Pancreas (tissue), 10 donors: ENCODE data around the gene ABR. TPM values are rescaled to one million over a fixed set of nuclear protein-coding genes. Genes with fewer than 3 reads are reported as not detected.

Source experiments
- ATAC-seq, 4 donors: fragments of 200-7000 bp; cut with Tn5 transposase; one replicate each; pipeline versions ENCODE4 v1.8.0 to v1.9.1; 2020; ENCODE audit warnings: mild to moderate bottlenecking in 4 of 4, moderate library complexity in 4 of 4
- DNase-seq, 6 donors: peaks; one replicate each; pipeline ENCODE4 v3.0.0-alpha.2; 2020
- FAIRE-seq: peaks from 2 replicates; lab custom pipeline; 2012; peaks lifted over from hg19 to GRCh38; lab: Jason Lieb, UNC
- H3K27ac ChIP-seq, 4 donors: fragments of 200-600 bp; sonication (generic); 1 replicate in 3 of 4; 2 replicates in 1 of 4; pipeline versions ENCODE4 v1.5.0 to v1.8.0; 2020
- H3K27me3 ChIP-seq, 4 donors: fragments of 200-600 bp; one replicate each; pipeline ENCODE4 v1.8.0; 2021
- H3K36me3 ChIP-seq, 3 donors: fragments of 200-600 bp; sonication (generic) in 1 of 3; one replicate each; pipeline versions ENCODE4 v1.5.0 to v1.8.0; 2020 to 2021
- H3K4me1 ChIP-seq, 3 donors: fragments of 200-600 bp; one replicate each; pipeline ENCODE4 v1.8.0; 2021
- H3K4me3 ChIP-seq, 4 donors: fragments of 200-600 bp; sonication (generic) in 2 of 4; one replicate each; pipeline versions ENCODE4 v1.5.0 to v1.8.0; 2020 to 2021
- H3K9me3 ChIP-seq, 4 donors: fragments of 200-600 bp; one replicate each; pipeline ENCODE4 v1.8.0; 2021
- WGBS, 2 donors: extraction: QIAGEN DNeasy Blood & Tissue Kit; methylation state at CpG; one replicate each; pipeline ENCODE4 v1.1.7; 2013; 5-methylcytosine and 5-hydroxymethylcytosine counted together
- intact Hi-C, 3 donors: fragments of 100-400 bp; cut with DNase I; formaldehyde crosslinking; loops; one replicate each; pipeline versions ENCODE4 v1.11.1 to v1.14.2; 2022
- microRNA-seq, 2 donors: library from miRNA; unstranded; fragments of <30 nt; microRNA quantifications; one replicate each; pipeline versions ENCODE4 to v1.1.0, GENCODE V29; 2019 to 2020
- polyA plus RNA-seq, 2 donors: library from polyadenylated mRNA; stranded (reverse); fragments of 200-250 nt; gene quantifications; one replicate each; pipeline ENCODE4 v1.2.3, GENCODE V29; 2013
- total RNA-seq, 6 donors: library from RNA; stranded (reverse); fragmentation: NEBNext Ultra II Directional in 4 of 6; extraction: Animal tissue kit (Norgen Biotek cat#: 25700) in 4 of 6; gene quantifications; one replicate each; pipeline versions ENCODE4 v1.2.1 to v1.2.4, GENCODE V29; 2021 to 2023
- TF ChIP-seq, protein P1 (sequence below), 4 donors: fragments of 200-600 bp; sonication (generic) in 3 of 4; IDR thresholded peaks; one replicate each; pipeline versions ENCODE4 v1.5.0 to v1.8.0; 2021; ENCODE audit warnings: antibody characterized with exemption in 4 of 4
- donor health status: healthy with polysubstance abuse.
- donor health status: DM: no; HTN: no; CAD: no; lungs with moderate emphysema.
- donor health status: DM: no; HTN: no; CAD: no.
- donor health status: control.
- donor health status: control.
- donor health status: Bipolar disorder and iron deficiency.
- donor health status: DM: yes; HTN: yes; CAD: no.
- donor health status: DM: no; HTN: no; CAD: no.
- donor health status: DM: no; HTN: no; CAD: no.
- donor health status: DM: yes; HTN: yes; CAD: no.

Gene ABR
- total and polyA plus RNA-seq, 8 donors: 15.4 to 65.7 (median 28.4) TPM

DNA sequence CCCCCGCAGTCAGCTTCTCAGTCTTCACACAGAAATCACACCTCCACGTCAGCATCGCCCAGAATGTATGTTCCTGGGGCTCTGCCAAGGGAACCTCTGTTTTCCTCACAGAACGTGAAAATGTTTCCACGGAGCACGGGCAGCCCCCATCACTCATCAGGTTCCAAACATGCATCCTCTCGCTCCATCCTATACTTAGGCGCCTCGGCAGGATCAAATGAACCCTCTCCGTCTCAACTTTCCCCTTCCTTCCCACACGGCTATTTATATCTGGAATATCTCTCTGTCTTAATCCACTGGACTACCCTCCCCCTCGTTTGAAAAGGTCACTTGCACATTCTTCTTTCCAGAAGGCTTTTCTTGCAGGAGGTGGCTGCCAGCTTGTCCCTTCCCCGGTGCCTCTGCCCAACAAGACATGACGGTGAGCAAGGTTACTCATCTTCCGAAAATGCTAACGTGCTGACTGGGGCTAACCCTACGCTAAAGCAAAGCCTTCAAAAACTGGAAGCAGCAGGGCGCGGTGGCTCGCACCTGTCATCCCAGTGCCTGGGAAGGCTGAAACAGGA lies 221.8 kb downstream of the ABR start:
- DNase-seq: peak in 1 of 6 donors; percentile 6
- intact Hi-C loops: no loop called here
- Histone ChIP-seq H3K4me3 (no peak overlapping the region), H3K36me3 (no peaks in the 10 kb centered on the region), H3K4me1 (no peaks in the 10 kb centered on the region), H3K9me3 (no peaks in the 10 kb centered on the region), H3K27ac (no peak overlapping the region), H3K27me3 (no peaks in the 10 kb centered on the region)
- FAIRE-seq: no peak
- no peak for ATAC-seq
- TF ChIP-seq, protein P1, sequence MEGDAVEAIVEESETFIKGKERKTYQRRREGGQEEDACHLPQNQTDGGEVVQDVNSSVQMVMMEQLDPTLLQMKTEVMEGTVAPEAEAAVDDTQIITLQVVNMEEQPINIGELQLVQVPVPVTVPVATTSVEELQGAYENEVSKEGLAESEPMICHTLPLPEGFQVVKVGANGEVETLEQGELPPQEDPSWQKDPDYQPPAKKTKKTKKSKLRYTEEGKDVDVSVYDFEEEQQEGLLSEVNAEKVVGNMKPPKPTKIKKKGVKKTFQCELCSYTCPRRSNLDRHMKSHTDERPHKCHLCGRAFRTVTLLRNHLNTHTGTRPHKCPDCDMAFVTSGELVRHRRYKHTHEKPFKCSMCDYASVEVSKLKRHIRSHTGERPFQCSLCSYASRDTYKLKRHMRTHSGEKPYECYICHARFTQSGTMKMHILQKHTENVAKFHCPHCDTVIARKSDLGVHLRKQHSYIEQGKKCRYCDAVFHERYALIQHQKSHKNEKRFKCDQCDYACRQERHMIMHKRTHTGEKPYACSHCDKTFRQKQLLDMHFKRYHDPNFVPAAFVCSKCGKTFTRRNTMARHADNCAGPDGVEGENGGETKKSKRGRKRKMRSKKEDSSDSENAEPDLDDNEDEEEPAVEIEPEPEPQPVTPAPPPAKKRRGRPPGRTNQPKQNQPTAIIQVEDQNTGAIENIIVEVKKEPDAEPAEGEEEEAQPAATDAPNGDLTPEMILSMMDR (IDR thresholded peaks at IDR 0.05): no peak
- 85 to 89% methylated on average over 20 of the region's 20 CpGs for WGBS, 2 donors

DNA sequence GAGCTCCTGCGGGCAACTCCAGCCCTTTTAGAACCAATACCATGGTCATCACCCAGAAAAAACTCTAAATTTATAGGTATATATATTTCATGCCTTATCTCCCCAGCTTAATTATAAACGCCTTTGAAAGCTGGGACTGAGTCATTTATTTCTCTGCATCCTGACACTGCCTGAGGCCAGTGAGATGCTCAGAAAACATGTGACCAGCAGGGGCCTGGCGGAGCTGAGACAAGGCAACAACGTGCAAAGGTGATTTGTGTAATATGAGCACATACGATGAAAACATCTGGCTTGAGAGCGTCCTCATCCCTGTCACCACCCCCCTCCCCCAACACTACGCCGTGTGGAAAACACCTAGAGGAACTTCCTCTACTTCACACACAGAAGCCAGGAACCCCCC lies 222.9 kb downstream of the ABR start:
- no peaks in the 10 kb centered on the region for H3K27me3 ChIP-seq
- ATAC-seq (no peak), FAIRE-seq (no peak), DNase-seq (peak in 1 of 6 donors; percentile 4)
- no peak overlapping the region for H3K27ac ChIP-seq
- H3K36me3 ChIP-seq: no peaks in the 10 kb centered on the region
- WGBS, 2 donors: 80 to 84% methylated on average over 8 of the region's 8 CpGs
- intact Hi-C loops: no loop called here
- no peaks in the 10 kb centered on the region for H3K9me3 ChIP-seq
- no peaks in the 10 kb centered on the region for H3K4me1 ChIP-seq
- H3K4me3 ChIP-seq: no peak overlapping the region
- TF ChIP-seq, protein P1 (IDR thresholded peaks at IDR 0.05): no peak

DNA sequence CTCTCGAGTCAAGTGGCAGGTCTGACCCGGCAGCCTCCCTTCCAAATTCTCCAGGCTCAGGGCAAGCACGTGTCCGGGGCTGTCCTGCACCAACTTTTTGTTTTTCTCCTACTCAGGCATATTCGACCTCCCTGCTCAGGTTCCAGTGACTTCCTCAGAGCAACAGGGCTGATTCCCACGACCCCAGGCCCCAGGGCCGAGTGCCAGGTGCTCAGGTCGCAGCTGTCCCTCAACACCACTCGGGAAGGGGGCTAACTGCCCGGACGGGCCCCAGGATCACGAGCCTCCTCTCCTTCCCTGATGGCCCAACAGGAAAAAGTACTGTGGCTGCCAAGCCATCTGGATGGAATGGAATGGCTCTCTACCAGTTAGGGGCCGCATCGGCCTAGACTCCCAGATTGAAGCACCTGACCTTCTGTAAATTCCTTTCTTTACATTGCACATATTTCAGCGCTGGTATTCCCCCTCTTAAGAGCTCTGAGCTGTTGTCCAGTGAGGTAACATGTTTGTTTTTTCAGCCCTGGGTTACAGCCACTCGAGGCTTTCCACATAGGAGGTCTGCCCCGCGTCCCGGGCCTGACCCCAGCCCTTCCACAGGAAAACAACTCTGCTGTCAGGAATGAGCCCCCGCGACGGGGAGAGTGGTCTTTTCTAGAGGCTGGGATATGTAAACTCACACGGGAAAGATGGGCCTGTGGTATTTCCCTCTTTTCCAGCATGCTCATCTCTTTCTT lies 225.2 kb downstream of the ABR start:
- intact Hi-C loops: no loop called here
- peak in 1 of 4 donors; percentile 12 for ATAC-seq
- Histone ChIP-seq H3K27me3 (no peaks in the 10 kb centered on the region), H3K36me3 (no peaks in the 10 kb centered on the region), H3K4me1 (no peaks in the 10 kb centered on the region), H3K9me3 (no peaks in the 10 kb centered on the region), H3K27ac (no peak overlapping the region), H3K4me3 (no peak overlapping the region)
- no peak for DNase-seq
- no peak for FAIRE-seq
- 68 to 71% methylated on average over 23 of the region's 23 CpGs for WGBS, 2 donors
- TF ChIP-seq, protein P1 (IDR thresholded peaks at IDR 0.05): no peak

DNA sequence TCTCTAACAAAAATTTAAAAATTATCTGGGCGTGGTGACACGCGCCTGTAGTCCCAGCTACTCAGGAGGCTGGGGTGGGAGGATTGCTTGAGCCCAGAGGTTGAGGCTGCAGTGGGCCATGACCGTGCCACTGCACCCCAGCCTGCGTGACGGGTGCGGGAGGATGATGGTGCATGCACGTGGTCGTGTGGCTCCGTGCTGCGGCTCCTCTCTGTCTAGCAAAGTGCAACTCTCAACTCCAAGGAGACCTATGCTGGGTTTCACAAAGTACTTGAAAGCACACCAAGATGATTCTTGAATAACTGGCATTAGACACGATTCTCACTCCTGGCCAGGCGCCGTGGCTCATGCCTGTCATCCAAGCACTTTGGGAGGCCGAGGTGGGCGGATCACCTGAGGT lies 226.0 kb downstream of the ABR start:
- Histone ChIP-seq H3K4me3 (no peak overlapping the region), H3K9me3 (no peaks in the 10 kb centered on the region), H3K36me3 (no peaks in the 10 kb centered on the region), H3K27me3 (no peaks in the 10 kb centered on the region), H3K27ac (no peak overlapping the region), H3K4me1 (no peaks in the 10 kb centered on the region)
- no peak for DNase-seq
- TF ChIP-seq, protein P1 (IDR thresholded peaks at IDR 0.05): no peak
- intact Hi-C loops: no loop called here
- ATAC-seq: no peak
- no peak for FAIRE-seq
- 92 to 95% methylated on average over 16 of the region's 16 CpGs for WGBS, 2 donors

Small RNAs within 50 kb of the gene (microRNA-seq; reads per million reads assigned to microRNA genes)
- 0 to 0.29 reads per million in 2 donors for gene MIR3183

Other genes starting within 250 kb of the ABR start
- gene NXN, start 200.2 kb downstream of the ABR start, total RNA-seq: 10 to 100 TPM; 25.2 to 35.0 (median 30.7) TPM
- gene NXN, start 200.2 kb downstream of the ABR start, polyA plus RNA-seq: 10 to 100 TPM; 17.4 to 20.9 TPM
- 1 to 10 TPM; 3.1 to 6.0 (median 4.6) TPM for gene TIMM22, start 182.9 kb downstream of the ABR start, total RNA-seq
- gene TIMM22, start 182.9 kb downstream of the ABR start, polyA plus RNA-seq: 1 to 10 TPM; 3.9 to 6.5 TPM
- not detected for gene BHLHA9, start 90.5 kb upstream of the ABR start, total RNA-seq
- not detected for gene BHLHA9, start 90.5 kb upstream of the ABR start, polyA plus RNA-seq
- 1 to 10 TPM in 1 of 6 donors, under 1 TPM in 3, not detected in 2; 0.09 to 2.9 (median 0.35) TPM for gene TRARG1, start 99.7 kb upstream of the ABR start, total RNA-seq
- gene TRARG1, start 99.7 kb upstream of the ABR start, polyA plus RNA-seq: 1 to 10 TPM in 1 of 2 donors, under 1 TPM in 1; 0.31 to 4.1 TPM
- gene YWHAE, start 220.2 kb upstream of the ABR start, total RNA-seq: 100 to 1,000 TPM; 138 to 236 (median 192) TPM
- 100 to 1,000 TPM; 131 to 196 TPM for gene YWHAE, start 220.2 kb upstream of the ABR start, polyA plus RNA-seq